ENCODE results near the gene CTAG2. TPM values are rescaled to one million over a fixed set of nuclear protein-coding genes. Genes with fewer than 3 reads are reported as not detected.
"Not testable (repeated sequence)": the region's sequence is repeated elsewhere in the genome, so short reads cannot be mapped to it uniquely, and the experiment has no call there.

CTAG2 gene
- polyA plus RNA-seq, 1 donor from 2014 or later = not detected

DNA sequence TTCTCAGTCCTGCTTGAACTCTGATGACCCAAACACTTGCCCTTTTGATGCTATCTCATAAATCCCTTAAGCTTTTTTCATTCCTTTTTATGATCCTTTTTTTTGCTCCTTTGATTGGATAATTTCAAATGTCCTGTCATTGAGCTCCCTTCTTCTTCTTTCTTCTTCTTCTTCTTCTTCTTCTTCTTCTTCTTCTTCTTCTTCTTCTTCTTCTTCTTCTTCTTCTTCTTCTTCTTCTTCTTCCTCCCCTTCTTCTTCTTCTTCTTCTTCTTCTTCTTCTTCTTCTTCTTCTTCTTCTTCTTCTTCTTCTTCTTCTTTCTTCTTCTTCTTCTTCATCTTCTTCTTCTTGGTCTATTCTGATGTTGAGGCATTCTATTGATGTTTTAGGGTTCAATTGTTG is 18.7 kb upstream of the CTAG2 start:
- not testable (repeated sequence) for H3K27me3 ChIP-seq (ENCODE audit: insufficient read depth, low read depth, low read length); H3F3A ChIP-seq (ENCODE audit: insufficient read depth, low read length, poor library complexity, severe bottlenecking); H4K20me1 ChIP-seq (ENCODE audit: insufficient read depth); H3K36me3 ChIP-seq (ENCODE audit: insufficient read depth, low read length); H3K4me3 ChIP-seq (ENCODE audit: low read length); H3K9ac ChIP-seq (ENCODE audit: low read length); H3K27ac ChIP-seq (ENCODE audit: low read length); H3K9me3 ChIP-seq (ENCODE audit: low read length); H3K79me2 ChIP-seq (replicated peaks; ENCODE audit: insufficient read depth, low read length); H2AFZ ChIP-seq (ENCODE audit: low read depth, low read length); H3K9me2 ChIP-seq (ENCODE audit: insufficient read depth, low read length); H3K4me2 ChIP-seq (ENCODE audit: low read length)

DNA sequence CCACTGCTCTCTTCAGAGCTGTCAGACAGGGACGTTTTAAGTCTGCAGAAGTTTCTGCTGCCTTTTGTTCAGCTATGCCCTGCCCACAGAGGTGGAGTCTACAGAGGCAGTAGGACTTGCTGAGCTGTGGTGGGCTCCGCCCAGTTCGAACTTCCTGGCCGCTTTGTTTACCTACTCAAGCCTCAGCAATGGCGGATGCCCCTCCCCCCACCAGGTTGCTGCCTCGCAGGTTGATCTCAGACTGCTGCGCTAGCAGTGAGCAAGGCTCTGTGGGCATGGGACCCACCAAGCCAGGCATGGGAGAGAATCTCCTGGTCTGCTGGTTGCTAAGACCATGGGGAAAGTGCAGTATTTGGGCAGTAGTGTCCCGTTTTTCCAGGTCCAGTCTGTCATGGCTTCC is 17.5 kb upstream of the CTAG2 start:
- not testable (repeated sequence) for H3K79me2 ChIP-seq (replicated peaks; ENCODE audit: insufficient read depth, low read length); H3K9me3 ChIP-seq (ENCODE audit: low read length); H3K4me3 ChIP-seq (ENCODE audit: low read length); H3F3A ChIP-seq (ENCODE audit: insufficient read depth, low read length, poor library complexity, severe bottlenecking); H3K36me3 ChIP-seq (ENCODE audit: insufficient read depth, low read length); H3K9me2 ChIP-seq (ENCODE audit: insufficient read depth, low read length); H3K27ac ChIP-seq (ENCODE audit: low read length); H3K9ac ChIP-seq (ENCODE audit: low read length); H3K4me2 ChIP-seq (ENCODE audit: low read length); H2AFZ ChIP-seq (ENCODE audit: low read depth, low read length); H4K20me1 ChIP-seq (ENCODE audit: insufficient read depth); H3K27me3 ChIP-seq (ENCODE audit: insufficient read depth, low read depth, low read length)

DNA sequence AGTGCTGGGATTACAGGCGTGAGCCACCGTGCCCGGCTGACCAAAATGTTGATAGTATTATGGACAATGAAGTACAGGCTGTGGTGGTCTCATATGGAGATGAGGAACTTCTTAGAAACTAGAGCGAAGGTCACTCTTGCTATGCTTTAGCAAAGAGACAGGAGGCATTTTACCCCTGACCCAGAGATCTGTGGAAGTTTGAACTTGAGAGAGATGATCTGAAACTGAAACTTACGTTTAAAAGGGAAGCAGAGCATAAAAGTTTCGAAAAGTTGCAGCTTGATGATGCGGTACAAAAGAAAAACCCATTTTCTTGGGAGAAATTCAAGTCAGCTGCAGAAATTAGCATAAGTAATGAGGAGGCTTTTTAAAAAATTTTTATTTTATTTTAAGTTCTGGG is 8.5 kb upstream of the CTAG2 start:
- H4K20me1 ChIP-seq (ENCODE audit: insufficient read depth) = no peaks in the 10 kb centered on the region
- no peaks in the 10 kb centered on the region for H3K36me3 ChIP-seq (ENCODE audit: insufficient read depth, low read length)
- no peak overlapping the region for H3K27ac ChIP-seq (ENCODE audit: low read length)
- H3K4me2 ChIP-seq (ENCODE audit: low read length) = no peak overlapping the region
- no peaks in the 10 kb centered on the region for H3K79me2 ChIP-seq (replicated peaks; ENCODE audit: insufficient read depth, low read length)
- H3K9ac ChIP-seq (ENCODE audit: low read length) = no peak overlapping the region
- H3K4me3 ChIP-seq (ENCODE audit: low read length) = no peak overlapping the region
- H2AFZ ChIP-seq (ENCODE audit: low read depth, low read length) = no peak overlapping the region
- no peaks in the 10 kb centered on the region for H3K27me3 ChIP-seq (ENCODE audit: insufficient read depth, low read depth, low read length)
- no peaks in the 10 kb centered on the region for H3K9me3 ChIP-seq (ENCODE audit: low read length)
- H3F3A ChIP-seq (ENCODE audit: insufficient read depth, low read length, poor library complexity, severe bottlenecking) = no peaks in the 10 kb centered on the region
- TF ChIP-seq TAF1 (IDR thresholded peaks at IDR 0.05; ENCODE audit: low read depth) (no peak), MXI1 (conservative IDR thresholded peaks at IDR 0.05; ENCODE audit: poor library complexity, severe bottlenecking) (no peak), POLR2AphosphoS5 (IDR thresholded peaks at IDR 0.05) (no peak), EZH2 (IDR thresholded peaks at IDR 0.05; ENCODE audit: borderline replicate concordance, insufficient read depth, low read length, poor library complexity, severe bottlenecking) (no peak), SMC3 (conservative IDR thresholded peaks at IDR 0.05; ENCODE audit: poor library complexity) (no peak), RAD21 (conservative IDR thresholded peaks at IDR 0.05) (no peak), EP300 (conservative IDR thresholded peaks at IDR 0.05; ENCODE audit: poor library complexity, severe bottlenecking) (no peak)
- TF ChIP-seq, protein P1, sequence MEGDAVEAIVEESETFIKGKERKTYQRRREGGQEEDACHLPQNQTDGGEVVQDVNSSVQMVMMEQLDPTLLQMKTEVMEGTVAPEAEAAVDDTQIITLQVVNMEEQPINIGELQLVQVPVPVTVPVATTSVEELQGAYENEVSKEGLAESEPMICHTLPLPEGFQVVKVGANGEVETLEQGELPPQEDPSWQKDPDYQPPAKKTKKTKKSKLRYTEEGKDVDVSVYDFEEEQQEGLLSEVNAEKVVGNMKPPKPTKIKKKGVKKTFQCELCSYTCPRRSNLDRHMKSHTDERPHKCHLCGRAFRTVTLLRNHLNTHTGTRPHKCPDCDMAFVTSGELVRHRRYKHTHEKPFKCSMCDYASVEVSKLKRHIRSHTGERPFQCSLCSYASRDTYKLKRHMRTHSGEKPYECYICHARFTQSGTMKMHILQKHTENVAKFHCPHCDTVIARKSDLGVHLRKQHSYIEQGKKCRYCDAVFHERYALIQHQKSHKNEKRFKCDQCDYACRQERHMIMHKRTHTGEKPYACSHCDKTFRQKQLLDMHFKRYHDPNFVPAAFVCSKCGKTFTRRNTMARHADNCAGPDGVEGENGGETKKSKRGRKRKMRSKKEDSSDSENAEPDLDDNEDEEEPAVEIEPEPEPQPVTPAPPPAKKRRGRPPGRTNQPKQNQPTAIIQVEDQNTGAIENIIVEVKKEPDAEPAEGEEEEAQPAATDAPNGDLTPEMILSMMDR (IDR thresholded peaks at IDR 0.05; ENCODE audit: poor library complexity, severe bottlenecking) = no peak
- TF ChIP-seq, protein P2, sequence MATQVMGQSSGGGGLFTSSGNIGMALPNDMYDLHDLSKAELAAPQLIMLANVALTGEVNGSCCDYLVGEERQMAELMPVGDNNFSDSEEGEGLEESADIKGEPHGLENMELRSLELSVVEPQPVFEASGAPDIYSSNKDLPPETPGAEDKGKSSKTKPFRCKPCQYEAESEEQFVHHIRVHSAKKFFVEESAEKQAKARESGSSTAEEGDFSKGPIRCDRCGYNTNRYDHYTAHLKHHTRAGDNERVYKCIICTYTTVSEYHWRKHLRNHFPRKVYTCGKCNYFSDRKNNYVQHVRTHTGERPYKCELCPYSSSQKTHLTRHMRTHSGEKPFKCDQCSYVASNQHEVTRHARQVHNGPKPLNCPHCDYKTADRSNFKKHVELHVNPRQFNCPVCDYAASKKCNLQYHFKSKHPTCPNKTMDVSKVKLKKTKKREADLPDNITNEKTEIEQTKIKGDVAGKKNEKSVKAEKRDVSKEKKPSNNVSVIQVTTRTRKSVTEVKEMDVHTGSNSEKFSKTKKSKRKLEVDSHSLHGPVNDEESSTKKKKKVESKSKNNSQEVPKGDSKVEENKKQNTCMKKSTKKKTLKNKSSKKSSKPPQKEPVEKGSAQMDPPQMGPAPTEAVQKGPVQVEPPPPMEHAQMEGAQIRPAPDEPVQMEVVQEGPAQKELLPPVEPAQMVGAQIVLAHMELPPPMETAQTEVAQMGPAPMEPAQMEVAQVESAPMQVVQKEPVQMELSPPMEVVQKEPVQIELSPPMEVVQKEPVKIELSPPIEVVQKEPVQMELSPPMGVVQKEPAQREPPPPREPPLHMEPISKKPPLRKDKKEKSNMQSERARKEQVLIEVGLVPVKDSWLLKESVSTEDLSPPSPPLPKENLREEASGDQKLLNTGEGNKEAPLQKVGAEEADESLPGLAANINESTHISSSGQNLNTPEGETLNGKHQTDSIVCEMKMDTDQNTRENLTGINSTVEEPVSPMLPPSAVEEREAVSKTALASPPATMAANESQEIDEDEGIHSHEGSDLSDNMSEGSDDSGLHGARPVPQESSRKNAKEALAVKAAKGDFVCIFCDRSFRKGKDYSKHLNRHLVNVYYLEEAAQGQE (IDR thresholded peaks at IDR 0.05; ENCODE audit: borderline replicate concordance) = no peak
- H3K9me2 ChIP-seq (ENCODE audit: insufficient read depth, low read length) = no peaks in the 10 kb centered on the region
